SK-N-SH treated with all-trans-retinoic acid at 6 μM for 48 hours (cell line): ENCODE measurements around the gene LUC7L3.

Source experiments
- ATAC-seq: fragments of 200-7000 bp; cut with Tn5 transposase; 3 replicates; pipeline ENCODE4 v1.9.1; 2020; ENCODE audit warnings: mild to moderate bottlenecking, moderate library complexity
- ARNTL ChIP-seq: fragments of 450-650 bp; formaldehyde crosslinking; IDR thresholded peaks from 2 replicates; pipeline ENCODE4 v1.5.0; 2020; ENCODE audit warnings: low read depth, mild to moderate bottlenecking, moderate library complexity, borderline replicate concordance
- BACH2 ChIP-seq: fragments of 250-450 bp; sonication (Bioruptor Pico); IDR thresholded peaks from 2 replicates; pipeline ENCODE4 v1.9.0; 2021; ENCODE audit warnings: mild to moderate bottlenecking, borderline replicate concordance
- CREB5 ChIP-seq: fragments of 250-450 bp; sonication (Bioruptor Pico); IDR thresholded peaks from 2 replicates; pipeline ENCODE4 v1.5.1; 2020; ENCODE audit warnings: low read depth, mild to moderate bottlenecking, moderate library complexity
- CSDC2 ChIP-seq: fragments of 250-450 bp; sonication (Bioruptor Pico); IDR thresholded peaks from 2 replicates; pipeline ENCODE4 v1.5.0; 2020; ENCODE audit warnings: mild to moderate bottlenecking, moderate library complexity
- CSRNP3 ChIP-seq: fragments of 250-450 bp; sonication (Bioruptor Pico); IDR thresholded peaks from 2 replicates; pipeline ENCODE4 v1.5.1; 2021; ENCODE audit warnings: mild to moderate bottlenecking, moderate library complexity
- ESRRG ChIP-seq: fragments of 250-450 bp; sonication (Bioruptor Pico); IDR thresholded peaks from 2 replicates; pipeline ENCODE4 v1.6.1; 2021; ENCODE audit warnings: mild to moderate bottlenecking
- GLIS3 ChIP-seq: fragments of 250-450 bp; sonication (Bioruptor Pico); IDR thresholded peaks from 2 replicates; pipeline ENCODE4 v1.5.0; 2020; ENCODE audit warnings: mild to moderate bottlenecking, moderate library complexity
- OSR1 ChIP-seq: fragments of 250-450 bp; sonication (Bioruptor Pico); IDR thresholded peaks from 2 replicates; pipeline ENCODE4 v1.8.0; 2022; ENCODE audit warnings: moderate library complexity, mild to moderate bottlenecking, inconsistent platforms
- PATZ1 ChIP-seq: fragments of 250-450 bp; sonication (Bioruptor Pico); IDR thresholded peaks from 2 replicates; pipeline ENCODE4 v1.8.0; 2020; ENCODE audit warnings: mild to moderate bottlenecking, moderate library complexity, borderline replicate concordance
- POU6F1 ChIP-seq: fragments of 250-450 bp; sonication (Bioruptor Pico); IDR thresholded peaks from 2 replicates; pipeline ENCODE4 v1.8.0; 2021; ENCODE audit warnings: low read depth, mild to moderate bottlenecking, moderate library complexity, borderline replicate concordance
- PPARA ChIP-seq: fragments of 250-450 bp; sonication (Bioruptor Pico); IDR thresholded peaks from 2 replicates; pipeline ENCODE4 v1.5.0; 2020; ENCODE audit warnings: mild to moderate bottlenecking, borderline replicate concordance
- RARB ChIP-seq: fragments of 250-450 bp; sonication (Bioruptor Pico); IDR thresholded peaks from 2 replicates; pipeline ENCODE4 v1.8.0; 2021; ENCODE audit warnings: mild to moderate bottlenecking, moderate library complexity
- SNAI2 ChIP-seq: fragments of 250-450 bp; sonication (Bioruptor Pico); IDR thresholded peaks from 2 replicates; pipeline ENCODE4 v1.5.0; 2020; ENCODE audit warnings: mild to moderate bottlenecking, moderate library complexity
- TCF4 ChIP-seq: fragments of 250-450 bp; sonication (Bioruptor Pico); IDR thresholded peaks from 2 replicates; pipeline ENCODE4 v1.8.0; 2021; ENCODE audit warnings: mild to moderate bottlenecking, moderate library complexity, borderline replicate concordance
- TOX ChIP-seq: fragments of 250-450 bp; sonication (Bioruptor Pico); IDR thresholded peaks from 2 replicates; pipeline ENCODE4 v1.8.0; 2021; ENCODE audit warnings: mild to moderate bottlenecking, moderate library complexity, borderline replicate concordance
- TSHZ2 ChIP-seq: fragments of 250-450 bp; sonication (Bioruptor Pico); IDR thresholded peaks from 2 replicates; pipeline ENCODE4 v1.5.0; 2020; ENCODE audit warnings: mild to moderate bottlenecking, moderate library complexity
- ZC3H10 ChIP-seq: fragments of 250-450 bp; sonication (Bioruptor Pico); IDR thresholded peaks from 2 replicates; pipeline ENCODE4 v1.5.1; 2021; ENCODE audit warnings: mild to moderate bottlenecking, moderate library complexity
- ZFP3 ChIP-seq: fragments of 250-450 bp; sonication (Bioruptor Pico); IDR thresholded peaks from 2 replicates; pipeline ENCODE4 v1.5.0; 2020; ENCODE audit warnings: mild to moderate bottlenecking, moderate library complexity
- ZFP30 ChIP-seq: fragments of 450-650 bp; formaldehyde crosslinking; IDR thresholded peaks from 2 replicates; pipeline ENCODE4 v1.5.0; 2022; ENCODE audit warnings: mild to moderate bottlenecking, moderate library complexity
- ZNF565 ChIP-seq: fragments of 450-650 bp; formaldehyde crosslinking; conservative IDR thresholded peaks from 2 replicates; pipeline ENCODE4 v1.5.0; 2020; ENCODE audit warnings: low read depth, mild to moderate bottlenecking, moderate library complexity
- ZNF70 ChIP-seq: fragments of 450-650 bp; formaldehyde crosslinking; IDR thresholded peaks from 2 replicates; pipeline ENCODE4 v1.5.0; 2020; ENCODE audit warnings: mild to moderate bottlenecking, moderate library complexity
- ZNF8 ChIP-seq: fragments of 450-650 bp; formaldehyde crosslinking; IDR thresholded peaks from 2 replicates; pipeline ENCODE4 v1.5.0; 2020; ENCODE audit warnings: mild to moderate bottlenecking, moderate library complexity

LUC7L3 gene

GRCh38 chr17:50775926-50776325 lies 56.5 kb downstream of the LUC7L3 start:
- TF ChIP-seq ZC3H10 (CRISPR knock-in tag) (no peak), SNAI2 (CRISPR knock-in tag) (no peak), ZNF565 (CRISPR knock-in tag) (no peak), ZNF8 (CRISPR knock-in tag) (no peak), ZFP3 (CRISPR knock-in tag) (no peak), ZFP30 (no peak), CSRNP3 (no peak), CSDC2 (CRISPR knock-in tag) (no peak)
- ATAC-seq, result no peak

- no peak for TF ChIP-seq CREB5 (CRISPR knock-in tag)
- TF ChIP-seq RARB (CRISPR knock-in tag), result no peak
- no peak for TF ChIP-seq CSRNP3
- no peak for TF ChIP-seq POU6F1 (CRISPR knock-in tag)
- TF ChIP-seq TCF4 (CRISPR knock-in tag), result no peak
- no peak for TF ChIP-seq ARNTL
- TF ChIP-seq PATZ1, result no peak
- no peak for TF ChIP-seq OSR1 (CRISPR knock-in tag)
- no peak for TF ChIP-seq ZFP3 (CRISPR knock-in tag)
- TF ChIP-seq BACH2, result no peak
- no peak for TF ChIP-seq TOX (CRISPR knock-in tag)
- no peak for TF ChIP-seq ZC3H10 (CRISPR knock-in tag)
- no peak for TF ChIP-seq ZNF8 (CRISPR knock-in tag)
- no peak for TF ChIP-seq GLIS3 (CRISPR knock-in tag)
- TF ChIP-seq TSHZ2 (CRISPR knock-in tag), result no peak
- TF ChIP-seq SNAI2 (CRISPR knock-in tag), result no peak
- TF ChIP-seq ZNF565 (CRISPR knock-in tag), result no peak
- TF ChIP-seq ESRRG, result no peak
- TF ChIP-seq ZNF70, result no peak
- no peak for TF ChIP-seq CSDC2 (CRISPR knock-in tag)
- no peak for ATAC-seq
Observed at GRCh38 chr17:50778471-50778870, 59.1 kb downstream of the LUC7L3 start.

GRCh38 chr17:50778988-50779387 lies 59.6 kb downstream of the LUC7L3 start:
- ATAC-seq, result no peak
- TF ChIP-seq BACH2 (no peak), POU6F1 (CRISPR knock-in tag) (no peak), PPARA (CRISPR knock-in tag) (no peak), CSRNP3 (no peak), RARB (CRISPR knock-in tag) (no peak), CSDC2 (CRISPR knock-in tag) (no peak)
